ENCODE measurements around the gene GUCY1A2. TPM values are rescaled to one million over a fixed set of nuclear protein-coding genes. Genes with fewer than 3 reads are reported as not detected.
A peak's percentile ranks its signal among the peaks of the same experiment; 100 is the strongest.

Gene GUCY1A2
- total RNA-seq, 2 donors from 2014 or later = 4.4 to 6.3 TPM

GRCh38 chr11:106706355-106706754, 311.9 kb downstream of the GUCY1A2 start:
- Histone ChIP-seq H3K9me3 (no peaks in the 10 kb centered on the region), H3K36me3 (replicated peaks in 1 of 2; ENCODE audit: insufficient read depth in 1 of 2, low read depth in 2 of 2) (no peaks in the 10 kb centered on the region), H3K4me3 (no peak overlapping the region), H3K27me3 (no peaks in the 10 kb centered on the region), H3K27ac (no peak overlapping the region), H3K4me1 (no peaks in the 10 kb centered on the region)
- no peak for DNase-seq
- intact Hi-C loops (cut with DNase I) = no loop called here
- peak; percentile 68 for ATAC-seq
- no peak for TF ChIP-seq POLR2A (IDR thresholded peaks at IDR 0.05)
- TF ChIP-seq, protein P1, sequence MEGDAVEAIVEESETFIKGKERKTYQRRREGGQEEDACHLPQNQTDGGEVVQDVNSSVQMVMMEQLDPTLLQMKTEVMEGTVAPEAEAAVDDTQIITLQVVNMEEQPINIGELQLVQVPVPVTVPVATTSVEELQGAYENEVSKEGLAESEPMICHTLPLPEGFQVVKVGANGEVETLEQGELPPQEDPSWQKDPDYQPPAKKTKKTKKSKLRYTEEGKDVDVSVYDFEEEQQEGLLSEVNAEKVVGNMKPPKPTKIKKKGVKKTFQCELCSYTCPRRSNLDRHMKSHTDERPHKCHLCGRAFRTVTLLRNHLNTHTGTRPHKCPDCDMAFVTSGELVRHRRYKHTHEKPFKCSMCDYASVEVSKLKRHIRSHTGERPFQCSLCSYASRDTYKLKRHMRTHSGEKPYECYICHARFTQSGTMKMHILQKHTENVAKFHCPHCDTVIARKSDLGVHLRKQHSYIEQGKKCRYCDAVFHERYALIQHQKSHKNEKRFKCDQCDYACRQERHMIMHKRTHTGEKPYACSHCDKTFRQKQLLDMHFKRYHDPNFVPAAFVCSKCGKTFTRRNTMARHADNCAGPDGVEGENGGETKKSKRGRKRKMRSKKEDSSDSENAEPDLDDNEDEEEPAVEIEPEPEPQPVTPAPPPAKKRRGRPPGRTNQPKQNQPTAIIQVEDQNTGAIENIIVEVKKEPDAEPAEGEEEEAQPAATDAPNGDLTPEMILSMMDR (IDR thresholded peaks at IDR 0.05) = no peak

DNA sequence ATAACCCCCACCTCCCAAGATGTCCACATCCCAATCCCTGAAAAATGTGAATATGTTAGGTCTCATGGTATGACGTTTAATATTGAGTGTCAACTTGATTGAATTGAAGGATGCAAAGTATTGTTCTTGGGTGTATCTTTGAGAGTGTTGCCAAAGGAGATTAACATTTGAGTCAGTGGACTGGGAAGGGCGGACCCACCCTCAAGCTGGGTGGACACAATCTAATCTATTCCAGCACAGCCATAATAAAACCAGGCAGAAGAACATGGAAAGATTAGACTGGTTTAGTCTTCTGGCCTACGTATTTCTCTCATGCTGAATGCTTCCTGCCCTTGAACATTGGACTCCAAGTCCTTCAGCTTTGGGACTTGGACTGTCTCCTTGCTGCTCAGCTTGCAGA, 315.5 kb downstream of the GUCY1A2 start:
- Histone ChIP-seq H3K9me3 (no peaks in the 10 kb centered on the region), H3K27ac (no peak overlapping the region), H3K36me3 (replicated peaks in 1 of 2; ENCODE audit: insufficient read depth in 1 of 2, low read depth in 2 of 2) (no peaks in the 10 kb centered on the region), H3K27me3 (no peaks in the 10 kb centered on the region), H3K4me1 (no peaks in the 10 kb centered on the region), H3K4me3 (no peak overlapping the region)
- intact Hi-C loops (cut with DNase I) = no loop called here
- no peak for ATAC-seq
- TF ChIP-seq POLR2A (IDR thresholded peaks at IDR 0.05) = no peak
- TF ChIP-seq, protein P1 (IDR thresholded peaks at IDR 0.05) = no peak
- DNase-seq = no peak
- 75 to 85% methylated on average over 3 of the region's 3 CpGs for WGBS, 2 donors

DNA sequence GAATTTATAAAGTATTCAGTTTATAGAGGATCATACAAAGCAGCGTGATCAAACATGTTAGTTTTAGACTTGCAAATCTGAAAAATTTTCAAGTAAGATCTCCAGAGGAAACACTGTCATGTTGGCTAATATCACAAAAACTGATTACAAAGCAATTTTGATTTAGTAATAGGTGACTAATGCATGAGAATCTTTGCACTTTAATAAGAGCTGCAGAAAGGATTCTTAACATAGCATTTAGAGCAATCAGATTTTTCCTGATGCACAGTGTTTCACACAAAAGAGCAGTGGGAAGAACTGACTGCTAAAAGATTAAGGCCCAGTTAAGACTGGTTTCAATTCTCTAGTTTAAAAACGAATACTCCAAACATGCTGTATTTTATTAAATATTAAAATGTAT, 321.2 kb downstream of the GUCY1A2 start:
- TF ChIP-seq POLR2A (IDR thresholded peaks at IDR 0.05) = no peak
- TF ChIP-seq, protein P1 (IDR thresholded peaks at IDR 0.05) = no peak
- WGBS, 2 donors = 70 to 77% methylated on average over 2 of the region's 2 CpGs
- Histone ChIP-seq H3K4me3 (no peak overlapping the region), H3K27me3 (no peaks in the 10 kb centered on the region), H3K4me1 (no peaks in the 10 kb centered on the region), H3K27ac (no peak overlapping the region), H3K9me3 (no peaks in the 10 kb centered on the region), H3K36me3 (replicated peaks in 1 of 2; ENCODE audit: insufficient read depth in 1 of 2, low read depth in 2 of 2) (no peaks in the 10 kb centered on the region)
- DNase-seq = no peak
- intact Hi-C loops (cut with DNase I) = no loop called here
- ATAC-seq = no peak

DNA sequence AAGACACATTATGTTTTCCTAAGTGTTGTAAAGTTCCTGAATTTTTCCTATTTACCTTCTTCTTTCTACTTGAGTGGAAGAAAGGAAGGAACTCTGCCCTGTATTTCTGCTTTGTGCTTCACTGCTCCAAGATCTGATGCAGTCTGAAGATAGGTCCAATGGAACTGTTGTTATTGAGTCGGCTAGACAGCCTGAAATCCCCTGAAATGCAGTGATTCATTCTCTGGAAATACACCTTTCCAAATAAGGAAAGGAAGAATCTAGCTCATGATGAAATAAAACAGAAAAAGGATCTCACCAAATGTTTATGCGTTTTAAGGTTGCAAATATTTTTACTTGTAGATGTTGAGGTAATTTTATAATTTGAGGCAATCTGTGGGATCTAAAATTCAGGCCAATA, 322.8 kb downstream of the GUCY1A2 start:
- WGBS, 2 donors = 78 to 81% methylated on average over 2 of the region's 2 CpGs
- Histone ChIP-seq H3K36me3 (replicated peaks in 1 of 2; ENCODE audit: insufficient read depth in 1 of 2, low read depth in 2 of 2) (no peaks in the 10 kb centered on the region), H3K27ac (no peak overlapping the region), H3K4me3 (no peak overlapping the region), H3K4me1 (no peaks in the 10 kb centered on the region), H3K27me3 (no peaks in the 10 kb centered on the region), H3K9me3 (no peaks in the 10 kb centered on the region)
- no peak for TF ChIP-seq POLR2A (IDR thresholded peaks at IDR 0.05)
- TF ChIP-seq, protein P1 (IDR thresholded peaks at IDR 0.05) = no peak
- DNase-seq (no peak), ATAC-seq (no peak)
- intact Hi-C loops (cut with DNase I) = no loop called here

DNA sequence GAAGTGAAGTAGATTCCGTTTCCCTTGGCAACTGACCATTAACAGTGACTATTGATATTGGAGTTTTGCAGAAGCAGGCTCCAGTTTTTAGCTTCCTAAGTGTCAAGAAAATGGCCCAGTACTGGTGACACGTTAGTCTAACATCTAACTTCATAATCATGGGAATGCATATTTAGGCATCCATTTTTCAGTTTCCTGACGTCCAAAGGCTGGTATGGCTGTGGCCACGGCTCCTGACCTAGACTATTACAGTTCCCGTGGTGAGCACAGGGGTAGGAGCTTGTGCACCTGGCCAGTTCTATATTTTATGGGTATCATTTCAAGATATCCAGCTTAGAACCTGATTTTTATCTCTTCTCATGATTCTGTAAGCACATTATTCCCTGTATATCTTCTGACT, 323.8 kb downstream of the GUCY1A2 start:
- no peaks in the 10 kb centered on the region for H3K9me3 ChIP-seq
- TF ChIP-seq, protein P1 (IDR thresholded peaks at IDR 0.05) = no peak
- no peak for TF ChIP-seq POLR2A (IDR thresholded peaks at IDR 0.05)
- no peaks in the 10 kb centered on the region for H3K27me3 ChIP-seq
- no peak overlapping the region for H3K4me3 ChIP-seq
- DNase-seq (no peak), ATAC-seq (no peak)
- no peak overlapping the region for H3K27ac ChIP-seq
- intact Hi-C loops (cut with DNase I) = no loop called here
- no peaks in the 10 kb centered on the region for H3K4me1 ChIP-seq
- 71 to 81% methylated on average over 5 of the region's 5 CpGs for WGBS, 2 donors
- H3K36me3 ChIP-seq (replicated peaks in 1 of 2; ENCODE audit: insufficient read depth in 1 of 2, low read depth in 2 of 2) = no peaks in the 10 kb centered on the region

All from body of pancreas (tissue), 4 donors.